RCC 7860 (cell line): ENCODE measurements around the gene MICU2.
"Not testable (repeated sequence)": the region's sequence is repeated elsewhere in the genome, so short reads cannot be mapped to it uniquely, and the experiment has no call there.

ENCODE experiments used
- DNase-seq: peaks from one replicate; pipeline ENCODE4 v3.0.0-alpha.2; 2015; ENCODE audit warnings: low spot score
- FAIRE-seq: peaks from 2 replicates; lab custom pipeline; 2012; peaks lifted over from hg19 to GRCh38; lab: Jason Lieb, UNC

Gene MICU2

DNA sequence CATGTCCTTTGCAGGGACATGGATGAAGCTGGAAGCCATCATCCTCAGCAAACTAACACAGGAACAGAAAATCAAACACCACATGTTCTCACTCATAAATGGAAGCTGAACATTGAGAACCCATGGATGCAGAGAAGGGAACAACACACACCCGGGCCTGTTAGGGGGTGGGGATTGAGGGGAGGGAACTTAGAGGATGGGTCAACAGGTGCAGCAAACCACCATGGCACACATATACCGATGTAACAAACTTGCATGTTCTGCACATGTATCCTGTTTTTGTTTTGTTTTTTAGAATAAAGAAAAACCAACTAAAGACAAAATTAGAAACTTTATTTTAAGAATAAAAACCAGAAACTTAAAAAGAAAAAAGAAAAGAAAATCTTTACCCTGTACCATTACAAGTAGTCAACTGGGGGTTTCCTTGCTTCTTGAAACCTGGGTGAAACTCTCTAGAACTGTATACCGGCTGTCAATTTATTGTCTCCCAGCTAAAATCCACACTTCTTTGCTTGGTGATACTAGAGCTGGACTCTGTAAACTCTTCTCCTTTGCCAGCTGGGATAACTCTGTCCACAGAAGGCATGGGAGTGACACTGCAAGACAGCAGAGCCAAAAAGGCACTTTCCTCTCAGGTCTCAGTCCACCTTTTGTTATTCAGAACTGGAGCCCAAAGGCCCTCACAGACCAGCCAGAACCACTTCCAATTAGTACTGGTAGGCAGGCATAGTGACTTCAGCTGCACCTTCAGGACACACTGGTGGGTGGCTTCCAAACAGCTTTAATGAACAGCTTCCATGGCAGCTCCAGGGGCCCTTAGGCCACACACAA lies 9.0 kb downstream of the MICU2 start:
- no peak for DNase-seq
- FAIRE-seq: no peak

DNA sequence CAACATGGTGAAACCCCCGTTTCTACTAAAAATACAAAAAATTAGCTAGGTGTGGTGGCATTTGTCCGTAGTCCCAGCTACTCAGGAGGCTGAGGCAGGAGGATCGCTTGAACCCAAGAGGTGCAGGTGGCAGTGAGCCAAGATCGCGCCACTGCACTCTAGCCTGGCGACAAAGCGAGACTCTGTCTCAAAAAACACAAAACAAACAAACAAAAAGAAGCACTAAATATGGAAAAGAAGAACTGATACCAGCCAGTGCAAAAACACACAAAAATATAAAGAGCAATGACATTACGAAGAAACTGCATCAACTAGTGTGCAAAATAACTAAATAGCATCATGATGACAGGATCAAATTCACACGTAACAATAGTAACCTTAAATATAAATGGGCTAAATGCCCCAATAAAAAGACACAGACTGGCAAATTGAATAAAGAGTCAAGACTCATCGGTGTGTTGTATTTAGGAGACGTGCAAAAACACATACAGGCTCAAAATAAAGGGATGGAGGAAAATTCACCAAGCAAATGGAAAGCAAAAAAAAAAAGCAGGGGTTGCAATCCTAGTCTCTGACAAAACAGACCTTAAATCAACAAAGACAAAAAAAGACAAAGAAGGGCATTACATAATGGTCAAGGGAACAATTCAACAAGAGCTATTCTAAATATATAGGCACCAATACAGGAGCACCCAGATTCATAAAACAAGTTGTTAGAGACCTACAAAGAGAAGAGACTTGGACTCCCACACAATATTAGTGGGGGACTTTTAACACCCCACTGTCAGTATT lies 13.1 kb downstream of the MICU2 start:
- FAIRE-seq: not testable (repeated sequence)

DNA sequence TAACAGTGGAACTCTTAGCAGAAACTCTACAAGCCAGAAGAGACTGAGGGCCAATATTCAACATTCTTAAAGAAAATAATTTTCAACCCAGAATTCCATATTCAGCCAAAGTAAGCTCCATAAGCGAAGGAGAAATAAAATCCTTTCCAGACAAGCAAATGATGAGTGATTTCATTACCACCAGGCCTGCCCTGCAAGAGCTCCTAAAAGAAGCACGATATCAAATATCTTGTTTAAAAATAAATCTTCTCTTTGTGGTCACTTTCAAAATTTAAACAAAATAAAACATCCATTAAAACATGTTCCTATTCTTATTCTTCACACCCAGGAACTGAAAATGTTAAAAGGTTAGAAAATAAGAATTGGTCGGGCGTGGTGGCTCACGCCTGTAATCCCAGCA lies 13.7 kb downstream of the MICU2 start:
- no peak for FAIRE-seq

More for the DNA sequence above, 13.1 kb downstream of the MICU2 start:
- not testable (repeated sequence) for DNase-seq

DNA sequence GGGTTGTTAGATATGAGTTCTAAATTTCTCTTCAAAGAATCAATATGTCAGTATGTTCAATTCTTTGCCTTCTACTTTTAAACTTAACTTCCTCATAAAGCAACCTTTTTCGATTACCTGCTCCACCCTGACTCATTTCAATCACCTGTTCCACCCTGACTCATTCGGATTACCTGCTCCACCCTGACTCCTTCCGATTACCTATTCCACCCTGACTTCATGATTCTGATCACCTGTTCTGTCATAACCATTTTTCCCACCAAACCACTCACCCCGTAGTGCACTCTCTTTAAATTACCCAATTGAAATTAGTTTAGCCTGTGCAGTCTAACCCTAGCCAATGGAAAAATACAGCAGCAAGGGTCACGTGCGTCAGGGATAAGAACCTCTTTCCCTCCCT lies 14.5 kb downstream of the MICU2 start:
- FAIRE-seq, DNase-seq: not testable (repeated sequence)

More for the DNA sequence above, 13.7 kb downstream of the MICU2 start:
- no peak for DNase-seq

GRCh38 chr13:21588411-21588810 lies 15.6 kb downstream of the MICU2 start:
- FAIRE-seq (peak; percentile 94), DNase-seq (peak; percentile 65)

- DNase-seq (no peak), FAIRE-seq (no peak)
These were observed 18.9 kb downstream of the MICU2 start for GRCh38 chr13:21584973-21585592.

DNA sequence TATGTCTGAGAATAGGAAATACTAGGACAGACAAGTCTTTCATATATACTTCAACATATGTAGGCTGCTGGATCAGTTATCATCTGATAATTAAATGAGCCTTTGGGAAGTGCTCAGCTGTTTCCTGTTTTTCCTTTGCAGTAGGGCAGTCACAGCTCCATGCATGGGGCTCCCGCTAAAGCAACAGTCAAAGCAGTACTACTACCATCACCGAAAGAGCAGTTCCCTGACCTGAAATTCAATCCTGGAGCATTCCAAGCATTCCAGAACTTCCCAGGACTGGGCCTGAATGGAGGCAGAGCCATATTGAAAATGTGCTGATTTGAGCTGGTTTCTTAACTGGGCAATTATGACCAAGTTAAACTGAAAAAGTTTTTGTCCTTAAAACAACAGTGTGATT lies 20.5 kb downstream of the MICU2 start:
- FAIRE-seq (no peak), DNase-seq (no peak)

GRCh38 chr13:21580736-21581135 lies 23.2 kb downstream of the MICU2 start:
- no peak for DNase-seq
- no peak for FAIRE-seq

DNA sequence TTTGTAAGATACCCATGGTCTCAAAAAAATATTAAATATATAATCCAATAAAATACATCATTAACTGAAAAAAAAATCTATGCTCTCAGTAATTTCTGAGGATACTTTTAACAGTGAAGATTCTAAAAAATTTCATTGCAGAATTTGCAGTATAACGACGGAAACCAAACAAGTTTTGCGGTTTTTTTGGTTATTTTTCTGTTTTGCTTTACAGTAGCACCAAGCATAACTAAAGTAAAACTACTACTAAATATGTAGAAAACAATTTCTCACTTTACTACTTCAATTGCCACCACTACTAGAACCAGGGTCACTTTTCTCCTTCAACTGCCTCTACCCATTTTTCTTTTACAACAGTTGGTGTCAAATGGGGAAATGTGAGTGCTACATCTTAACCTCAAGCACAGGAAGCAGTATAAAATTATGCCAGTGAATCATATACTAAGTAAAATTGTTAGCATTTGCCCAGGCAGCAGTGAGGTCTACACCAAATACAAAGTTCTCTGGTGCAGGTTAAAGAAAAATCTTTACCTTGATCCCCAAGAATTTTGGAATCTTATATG lies 24.1 kb downstream of the MICU2 start:
- DNase-seq: no peak
- FAIRE-seq: no peak

DNA sequence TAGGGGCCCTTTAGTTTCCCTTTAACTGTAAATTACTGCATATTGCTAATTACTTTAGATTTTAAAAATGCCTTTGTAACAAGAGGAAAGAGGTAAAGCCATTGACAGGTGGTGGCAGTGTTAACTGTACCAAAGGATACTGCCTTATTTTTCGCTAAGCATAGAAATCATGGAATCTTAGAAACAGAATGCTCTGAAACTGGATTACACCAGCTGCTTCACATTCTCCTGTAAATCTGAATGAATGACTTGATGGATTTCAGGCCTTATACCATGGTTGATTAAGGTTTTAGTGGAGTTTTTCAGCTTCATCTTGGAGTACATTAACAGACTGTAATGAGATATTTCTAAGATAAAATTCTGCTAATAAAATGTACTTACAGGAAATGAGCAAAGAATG lies 25.2 kb downstream of the MICU2 start:
- FAIRE-seq (no peak), DNase-seq (no peak)

DNA sequence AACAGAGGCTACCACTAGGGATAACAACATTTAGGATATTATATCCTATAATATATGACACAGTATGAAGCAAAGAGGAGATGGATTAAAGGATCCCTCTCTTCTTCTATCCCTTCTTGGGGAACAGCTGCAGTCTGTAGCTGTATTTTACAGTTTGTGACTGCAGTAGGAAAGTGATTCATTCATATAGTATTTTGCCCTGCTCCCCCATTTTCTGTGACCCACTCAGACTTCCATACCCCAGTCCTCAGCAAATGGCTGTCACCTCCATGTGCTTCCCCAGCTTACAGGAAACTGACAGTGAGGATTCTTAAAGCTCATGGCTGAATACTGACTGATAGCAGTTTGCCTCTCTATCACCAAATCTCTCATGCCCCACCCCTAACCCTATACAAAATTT lies 27.5 kb downstream of the MICU2 start:
- DNase-seq: no peak
- no peak for FAIRE-seq

GRCh38 chr13:21573920-21574712 lies 29.9 kb downstream of the MICU2 start:
- DNase-seq (no peak), FAIRE-seq (no peak)

DNA sequence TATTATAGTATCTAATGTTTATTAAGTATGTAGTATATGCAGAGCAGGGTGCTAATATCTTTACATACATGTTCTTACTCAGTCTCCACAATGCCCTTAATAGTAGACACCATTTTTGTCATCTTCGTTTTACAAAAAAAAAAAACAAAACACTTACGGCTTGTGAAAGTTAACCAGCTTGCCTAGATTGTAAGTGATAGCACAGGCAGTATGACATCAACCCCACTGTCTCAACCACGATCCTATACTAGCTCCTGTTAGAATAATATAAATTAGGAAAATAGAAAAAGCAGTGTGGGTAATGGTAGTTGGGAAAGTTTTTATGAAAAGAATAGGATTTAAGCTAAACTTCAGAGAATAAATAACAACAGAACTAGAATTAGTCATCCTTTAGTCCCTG lies 34.3 kb downstream of the MICU2 start:
- FAIRE-seq (no peak), DNase-seq (no peak)

- FAIRE-seq: no peak
These were observed 35.1 kb downstream of the MICU2 start for GRCh38 chr13:21568854-21569253.

GRCh38 chr13:21567714-21568113 lies 36.3 kb downstream of the MICU2 start:
- DNase-seq (peak; percentile 39), FAIRE-seq (peak; percentile 50)

More at GRCh38 chr13:21568854-21569253, 35.1 kb downstream of the MICU2 start:
- DNase-seq: no peak

DNA sequence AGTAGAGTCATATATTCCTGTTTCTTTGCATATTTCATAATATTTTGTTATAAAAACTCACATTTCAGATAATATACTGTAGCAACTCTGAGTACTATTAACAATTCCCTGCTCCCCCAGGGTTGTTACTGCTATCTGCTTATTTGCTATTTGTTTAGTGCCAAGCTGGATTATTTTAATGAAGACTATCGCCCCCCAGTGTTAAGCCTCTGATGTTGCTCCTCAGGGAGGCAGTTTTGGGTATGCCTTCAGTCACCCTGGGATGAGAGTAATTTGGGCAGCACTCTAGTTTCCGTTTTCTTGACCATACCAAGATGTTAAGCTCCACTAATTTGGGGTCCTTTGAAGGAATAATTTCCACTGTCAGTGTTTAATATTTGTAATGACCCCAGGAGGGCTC lies 46.0 kb downstream of the MICU2 start:
- FAIRE-seq (no peak), DNase-seq (no peak)

DNA sequence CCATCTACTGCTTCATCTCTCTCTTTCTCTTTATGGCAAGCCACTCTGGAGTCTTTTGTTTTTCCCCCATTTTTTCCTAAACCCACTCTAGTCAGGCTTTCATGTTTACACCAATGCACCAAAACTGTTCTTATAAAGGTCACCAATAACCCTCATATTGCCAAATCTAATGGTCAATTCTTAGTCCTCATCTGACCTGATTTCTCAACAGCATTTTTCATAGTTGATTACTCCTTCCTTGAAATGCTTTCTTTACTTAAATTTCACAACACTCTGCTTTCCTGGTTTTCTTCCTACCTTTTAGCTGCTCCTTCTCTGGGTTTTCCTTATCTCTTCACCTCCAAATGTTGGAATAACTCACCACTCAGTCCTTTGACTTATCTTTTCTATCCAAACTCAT lies 47.9 kb downstream of the MICU2 start:
- DNase-seq (no peak), FAIRE-seq (no peak)

DNA sequence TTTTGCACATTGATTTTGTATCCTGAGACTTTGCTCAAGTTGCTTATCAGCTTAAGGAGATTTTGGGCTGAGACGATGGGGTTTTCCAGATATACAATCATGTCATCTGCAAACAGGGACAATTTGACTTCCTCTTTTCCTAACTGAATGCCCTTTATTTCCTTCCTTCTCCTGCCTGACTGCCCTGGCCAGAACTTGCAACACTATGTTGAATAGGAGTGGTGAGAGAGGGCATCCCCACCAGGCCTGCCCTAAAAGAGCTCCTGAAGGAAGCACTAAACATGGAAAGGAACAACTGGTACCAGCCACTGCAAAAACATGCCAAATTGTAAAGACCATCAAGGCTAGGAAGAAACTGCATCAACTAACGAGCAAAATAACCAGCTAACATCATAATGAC lies 50.7 kb downstream of the MICU2 start:
- not testable (repeated sequence) for DNase-seq, FAIRE-seq

DNA sequence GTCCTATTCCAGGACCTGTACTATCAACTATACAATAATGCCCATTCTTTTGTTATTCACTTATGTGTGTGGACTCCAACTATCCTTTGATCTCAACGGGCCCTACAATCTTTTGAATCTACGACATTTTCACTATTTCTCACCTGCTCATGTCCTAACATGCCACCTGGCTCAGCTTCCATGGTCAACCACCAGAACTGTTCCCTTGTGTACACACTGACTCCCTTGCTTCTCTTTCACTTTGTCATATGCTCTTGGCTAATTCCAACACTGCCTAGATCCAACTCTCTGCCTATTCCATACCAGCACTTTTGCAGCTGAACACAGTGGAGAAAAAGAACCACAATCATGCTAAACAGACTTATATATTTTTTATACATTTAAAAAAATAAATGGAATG lies 53.1 kb downstream of the MICU2 start:
- FAIRE-seq (no peak), DNase-seq (no peak)

DNA sequence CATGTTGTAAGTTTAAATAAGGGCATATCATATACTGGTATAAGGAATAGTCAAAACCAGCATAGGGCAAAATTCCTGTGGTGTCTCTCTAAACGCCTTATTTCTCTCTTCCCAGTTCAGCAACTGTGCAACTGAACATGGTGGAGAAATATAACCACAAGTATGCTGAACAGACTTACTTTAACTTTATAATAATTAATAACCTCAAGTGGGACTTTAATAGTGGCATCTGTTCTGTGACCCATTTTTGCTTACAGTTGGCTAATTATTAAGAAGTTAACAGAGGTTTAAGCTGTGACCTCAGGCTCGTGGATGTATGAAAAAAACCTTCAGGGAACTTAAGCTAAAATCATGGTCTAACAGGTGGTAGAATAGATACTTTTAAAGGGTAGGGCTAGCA lies 54.3 kb downstream of the MICU2 start:
- FAIRE-seq (peak; percentile 84), DNase-seq (no peak)
